SU-DHL-6 (cell line): ENCODE results near the gene OR4S2.

Experiments
- EZH2phosphoT487 ChIP-seq: fragments of 200-600 bp; sonication (generic), shearing (Covaris generic); conservative IDR thresholded peaks from 2 replicates; pipeline ENCODE4 v1.6.1; 2018; ENCODE audit warnings: mild to moderate bottlenecking, antibody characterized with exemption, low read length, moderate library complexity, mixed read lengths
- TF ChIP-seq, protein P1 (sequence below): fragments of 200-600 bp; sonication (generic); IDR thresholded peaks from one replicate; pipeline ENCODE4 v1.5.1; 2017; ENCODE audit warnings: antibody characterized with exemption, mild to moderate bottlenecking, low read length, moderate library complexity; ENCODE audit not compliant: insufficient read depth, poor library complexity, severe bottlenecking

DNA sequence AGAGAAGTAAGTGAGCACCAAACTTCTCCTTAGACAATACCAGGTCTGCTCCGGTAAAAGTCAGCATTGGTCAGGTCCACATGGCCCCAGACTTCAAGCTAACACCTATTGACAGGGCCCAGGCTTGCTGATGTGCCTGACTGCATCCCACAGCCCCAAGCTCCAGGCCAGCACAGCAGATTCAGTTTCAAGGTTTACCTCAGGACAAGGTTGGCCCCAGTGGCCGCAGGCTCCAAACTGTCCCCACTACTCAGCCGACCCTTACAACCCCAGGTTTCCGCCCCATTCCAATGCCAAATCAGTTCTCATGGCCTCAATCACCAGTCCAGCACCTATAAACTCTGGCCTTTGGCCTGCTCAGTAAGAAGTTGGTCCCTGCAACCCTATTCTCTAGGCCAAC is 53.3 kb downstream of the OR4S2 start:
- TF ChIP-seq, protein P1, sequence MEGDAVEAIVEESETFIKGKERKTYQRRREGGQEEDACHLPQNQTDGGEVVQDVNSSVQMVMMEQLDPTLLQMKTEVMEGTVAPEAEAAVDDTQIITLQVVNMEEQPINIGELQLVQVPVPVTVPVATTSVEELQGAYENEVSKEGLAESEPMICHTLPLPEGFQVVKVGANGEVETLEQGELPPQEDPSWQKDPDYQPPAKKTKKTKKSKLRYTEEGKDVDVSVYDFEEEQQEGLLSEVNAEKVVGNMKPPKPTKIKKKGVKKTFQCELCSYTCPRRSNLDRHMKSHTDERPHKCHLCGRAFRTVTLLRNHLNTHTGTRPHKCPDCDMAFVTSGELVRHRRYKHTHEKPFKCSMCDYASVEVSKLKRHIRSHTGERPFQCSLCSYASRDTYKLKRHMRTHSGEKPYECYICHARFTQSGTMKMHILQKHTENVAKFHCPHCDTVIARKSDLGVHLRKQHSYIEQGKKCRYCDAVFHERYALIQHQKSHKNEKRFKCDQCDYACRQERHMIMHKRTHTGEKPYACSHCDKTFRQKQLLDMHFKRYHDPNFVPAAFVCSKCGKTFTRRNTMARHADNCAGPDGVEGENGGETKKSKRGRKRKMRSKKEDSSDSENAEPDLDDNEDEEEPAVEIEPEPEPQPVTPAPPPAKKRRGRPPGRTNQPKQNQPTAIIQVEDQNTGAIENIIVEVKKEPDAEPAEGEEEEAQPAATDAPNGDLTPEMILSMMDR: no peak
- TF ChIP-seq EZH2phosphoT487: no peak
